ENCODE data around the gene KCNQ2. TPM values are rescaled to one million over a fixed set of nuclear protein-coding genes. Genes with fewer than 3 reads are reported as not detected.

Gene KCNQ2
- total and polyA plus RNA-seq, 3 donors from 2014 or later: 36.2 to 60.9 (median 49.2) TPM

DNA sequence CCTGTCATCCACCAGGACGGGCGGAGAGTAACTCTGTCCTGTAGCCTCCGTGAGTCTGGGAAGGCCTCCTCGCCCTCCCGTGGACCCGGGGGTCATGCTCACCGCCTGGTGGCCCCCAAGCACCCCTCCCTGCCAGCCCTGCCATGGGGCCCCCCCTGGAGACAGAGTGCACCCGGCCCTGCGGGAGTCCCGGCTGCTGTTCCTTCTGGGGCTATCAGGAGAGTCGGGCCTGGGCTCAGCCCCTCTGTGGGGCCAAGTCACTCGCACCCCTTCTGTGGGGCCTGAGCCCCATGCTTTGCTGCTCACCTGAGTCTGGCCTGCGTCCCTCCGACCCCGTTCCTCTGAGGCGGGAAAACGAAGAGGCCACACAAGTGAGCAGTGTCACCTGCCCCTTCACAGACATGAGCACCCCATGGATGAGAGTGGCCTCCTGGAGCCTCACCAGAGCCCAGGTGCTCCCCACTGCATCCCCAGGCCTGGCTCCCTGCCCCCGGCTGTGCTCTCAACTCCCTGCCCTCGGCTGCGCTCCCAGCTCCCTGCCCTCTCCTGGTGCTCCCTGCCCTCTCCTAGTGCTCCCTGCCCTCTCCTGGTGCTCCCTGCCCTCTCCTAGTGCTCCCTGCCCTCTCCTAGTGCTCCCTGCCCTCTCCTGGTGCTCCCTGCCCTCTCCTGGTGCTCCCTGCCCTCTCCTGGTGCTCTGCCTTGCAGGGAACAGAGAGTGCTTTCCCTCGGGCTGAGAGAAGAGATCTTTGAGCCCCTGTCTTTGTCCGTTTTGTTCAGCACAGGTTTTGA is 106.7 kb downstream of the KCNQ2 start:
- Histone ChIP-seq H3K27me3 (no peaks in the 10 kb centered on the region), H3K9me3 (no peaks in the 10 kb centered on the region), H3K4me3 (no peak overlapping the region), H3K27ac (no peak overlapping the region), H3K4me1 (no peaks in the 10 kb centered on the region), H3K36me3 (ENCODE audit: low read depth, missing control alignments) (no peaks in the 10 kb centered on the region)
- 81 to 88% methylated on average over 12 to 22 of the region's 22 CpGs for whole genome bisulfite sequencing, 2 donors
- DNase-seq: no peak
- intact Hi-C loops (cut with DNase I; ENCODE audit: low total_unique reads): no loop called here
- TF ChIP-seq, protein P1, sequence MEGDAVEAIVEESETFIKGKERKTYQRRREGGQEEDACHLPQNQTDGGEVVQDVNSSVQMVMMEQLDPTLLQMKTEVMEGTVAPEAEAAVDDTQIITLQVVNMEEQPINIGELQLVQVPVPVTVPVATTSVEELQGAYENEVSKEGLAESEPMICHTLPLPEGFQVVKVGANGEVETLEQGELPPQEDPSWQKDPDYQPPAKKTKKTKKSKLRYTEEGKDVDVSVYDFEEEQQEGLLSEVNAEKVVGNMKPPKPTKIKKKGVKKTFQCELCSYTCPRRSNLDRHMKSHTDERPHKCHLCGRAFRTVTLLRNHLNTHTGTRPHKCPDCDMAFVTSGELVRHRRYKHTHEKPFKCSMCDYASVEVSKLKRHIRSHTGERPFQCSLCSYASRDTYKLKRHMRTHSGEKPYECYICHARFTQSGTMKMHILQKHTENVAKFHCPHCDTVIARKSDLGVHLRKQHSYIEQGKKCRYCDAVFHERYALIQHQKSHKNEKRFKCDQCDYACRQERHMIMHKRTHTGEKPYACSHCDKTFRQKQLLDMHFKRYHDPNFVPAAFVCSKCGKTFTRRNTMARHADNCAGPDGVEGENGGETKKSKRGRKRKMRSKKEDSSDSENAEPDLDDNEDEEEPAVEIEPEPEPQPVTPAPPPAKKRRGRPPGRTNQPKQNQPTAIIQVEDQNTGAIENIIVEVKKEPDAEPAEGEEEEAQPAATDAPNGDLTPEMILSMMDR (IDR thresholded peaks at IDR 0.05): no peak
- no peak for TF ChIP-seq POLR2A (IDR thresholded peaks at IDR 0.05)

DNA sequence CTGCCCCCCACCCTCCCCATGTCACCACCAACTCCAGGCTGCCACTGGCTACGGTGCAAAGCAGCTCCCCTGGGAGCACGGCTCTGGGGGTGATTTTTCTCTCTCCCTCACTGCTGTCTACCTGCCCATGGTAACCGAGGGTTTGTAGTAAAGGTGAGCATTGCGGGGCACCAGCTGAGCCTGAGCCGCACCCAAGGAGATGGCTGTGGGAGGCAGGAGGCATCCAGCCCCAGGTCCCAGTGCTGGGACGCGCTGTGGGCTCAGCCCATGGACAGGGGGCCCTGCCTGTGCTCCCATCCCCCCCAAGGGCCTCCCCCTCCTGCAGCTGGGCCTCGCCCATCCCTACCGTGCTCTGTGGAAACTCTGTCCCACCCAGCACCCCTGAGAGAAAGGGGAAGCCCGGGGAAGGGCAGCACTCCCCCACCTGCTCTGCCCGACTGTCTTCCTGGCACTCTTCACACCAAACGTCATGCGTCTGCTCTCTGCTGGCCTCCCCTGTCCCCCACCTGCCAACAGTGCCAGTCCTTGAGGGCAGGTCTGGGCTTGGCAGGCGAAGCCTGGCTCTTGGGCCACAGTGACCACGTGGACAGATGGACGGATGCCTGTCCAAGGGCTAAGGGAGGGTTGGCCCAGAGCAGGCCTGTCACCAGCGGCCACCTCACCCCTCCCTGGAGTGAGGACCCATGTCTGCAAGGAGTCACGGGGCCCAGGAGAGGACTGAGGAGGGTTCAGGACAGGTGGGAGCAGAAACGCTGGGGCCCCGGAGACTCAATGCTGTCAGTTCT is 107.5 kb downstream of the KCNQ2 start:
- Histone ChIP-seq H3K4me1 (no peaks in the 10 kb centered on the region), H3K36me3 (ENCODE audit: low read depth, missing control alignments) (no peaks in the 10 kb centered on the region), H3K27ac (no peak overlapping the region), H3K27me3 (no peaks in the 10 kb centered on the region), H3K9me3 (no peaks in the 10 kb centered on the region), H3K4me3 (no peak overlapping the region)
- 87 to 93% methylated on average over 3 to 20 of the region's 20 CpGs for WGBS, 2 donors
- no peak for DNase-seq
- TF ChIP-seq, protein P1 (IDR thresholded peaks at IDR 0.05): no peak
- TF ChIP-seq POLR2A (IDR thresholded peaks at IDR 0.05): no peak
- intact Hi-C loops (cut with DNase I; ENCODE audit: low total_unique reads): no loop called here

DNA sequence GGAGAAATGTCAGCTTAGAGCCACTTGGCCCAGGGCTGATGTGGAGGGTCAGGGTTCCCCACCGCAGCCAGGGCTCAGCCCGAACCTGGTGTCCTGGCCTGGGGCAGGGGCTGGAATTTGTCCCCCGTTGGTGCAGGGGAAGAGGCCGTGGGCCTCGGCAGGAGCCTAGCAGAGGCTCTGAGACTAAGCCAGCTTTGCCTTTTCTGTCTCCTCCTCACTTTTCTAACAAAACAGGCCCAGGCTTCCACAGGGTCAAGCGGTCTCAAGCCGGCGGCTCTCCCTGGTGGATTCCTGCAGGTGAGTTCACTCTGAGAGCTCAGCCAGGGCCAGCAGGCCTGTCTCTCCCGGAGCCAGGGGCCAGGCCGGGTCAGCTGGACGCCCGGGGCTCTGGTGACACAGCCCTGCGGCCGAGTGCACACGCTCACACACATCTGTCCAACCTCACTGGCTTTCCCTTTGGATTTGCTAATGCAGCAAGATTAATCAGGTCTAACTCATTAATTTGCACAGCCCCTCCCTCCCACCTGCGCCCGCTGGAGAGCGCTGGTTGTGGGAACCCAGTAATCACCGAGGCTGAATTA is 108.4 kb downstream of the KCNQ2 start:
- intact Hi-C loops (cut with DNase I; ENCODE audit: low total_unique reads): no loop called here
- no peak overlapping the region for H3K27ac ChIP-seq
- H3K4me3 ChIP-seq: no peak overlapping the region
- TF ChIP-seq POLR2A (IDR thresholded peaks at IDR 0.05): no peak
- TF ChIP-seq, protein P1 (IDR thresholded peaks at IDR 0.05): no peak
- H3K36me3 ChIP-seq (ENCODE audit: low read depth, missing control alignments): no peaks in the 10 kb centered on the region
- no peaks in the 10 kb centered on the region for H3K27me3 ChIP-seq
- 82 to 87% methylated on average over 11 to 19 of the region's 19 CpGs for WGBS, 2 donors
- H3K4me1 ChIP-seq: no peaks in the 10 kb centered on the region
- H3K9me3 ChIP-seq: no peaks in the 10 kb centered on the region
- DNase-seq: no peak

DNA sequence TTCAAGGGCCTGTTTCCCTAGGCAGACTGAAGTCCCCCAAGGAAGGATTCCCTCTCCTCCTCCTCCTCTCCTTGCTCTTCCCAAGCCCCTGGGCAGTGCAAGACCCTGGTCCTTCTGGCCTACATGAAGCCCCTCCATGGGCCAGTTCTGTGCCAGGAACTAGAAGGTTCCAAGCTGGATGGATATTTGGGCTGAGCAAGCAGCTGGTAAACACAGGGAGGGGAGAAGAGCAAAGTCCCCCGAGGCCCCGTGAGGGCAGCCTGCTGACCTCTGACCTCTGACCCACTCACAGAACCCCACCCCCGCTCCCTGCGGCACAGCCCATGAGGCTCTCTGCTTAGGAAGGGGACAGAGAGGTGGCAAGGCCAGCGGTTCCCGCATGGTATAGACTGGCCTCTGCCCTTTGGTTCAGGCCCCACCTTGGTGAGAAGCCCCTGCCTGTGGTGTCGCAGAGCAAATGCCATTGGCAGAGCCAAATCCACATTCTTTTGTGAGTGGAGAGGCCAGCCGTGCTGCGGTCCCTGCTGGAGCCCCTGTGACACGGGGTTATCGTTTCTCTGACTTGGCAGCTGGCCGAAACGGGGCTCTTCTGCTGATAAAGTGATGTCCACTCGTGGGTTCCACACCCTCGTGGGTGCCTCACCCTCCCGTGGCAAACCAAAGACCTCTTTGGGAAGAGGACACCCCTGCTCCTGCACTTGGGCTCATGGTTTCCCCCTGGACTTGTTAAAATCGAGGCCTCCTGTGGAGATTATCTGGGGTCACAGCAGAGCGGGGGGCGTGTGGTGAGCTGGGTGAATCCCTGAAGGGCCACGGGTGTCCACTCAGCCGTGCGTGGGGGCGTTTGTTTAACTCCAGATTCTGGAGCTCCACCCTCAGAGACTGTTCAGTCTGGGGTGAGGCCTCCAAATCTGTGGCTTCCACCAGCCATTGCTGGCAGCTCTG is 109.2 kb downstream of the KCNQ2 start:
- no peaks in the 10 kb centered on the region for H3K36me3 ChIP-seq (ENCODE audit: low read depth, missing control alignments)
- no peaks in the 10 kb centered on the region for H3K4me1 ChIP-seq
- no peak overlapping the region for H3K27ac ChIP-seq
- H3K4me3 ChIP-seq: no peak overlapping the region
- TF ChIP-seq, protein P1 (IDR thresholded peaks at IDR 0.05): no peak
- no peak for TF ChIP-seq POLR2A (IDR thresholded peaks at IDR 0.05)
- intact Hi-C loops (cut with DNase I; ENCODE audit: low total_unique reads): no loop called here
- no peaks in the 10 kb centered on the region for H3K27me3 ChIP-seq
- DNase-seq: no peak
- H3K9me3 ChIP-seq: no peaks in the 10 kb centered on the region
- 69 to 74% methylated on average over 13 to 23 of the region's 23 CpGs for WGBS, 2 donors

Data from testis (tissue), 3 donors.